Endothelial cell of umbilical vein (primary cell): Measurements from ENCODE around the gene EEF1AKMT1. TPM values are rescaled to one million over a fixed set of nuclear protein-coding genes. Genes with fewer than 3 reads are reported as not detected.

ENCODE experiments used
- BruUV-seq: library from RNA; stranded (reverse); fragments of 400-500 nt; replicated peaks from 2 replicates; lab custom pipeline; 2021; lab: Mats Ljungman, UMichigan
- CTCF ChIA-PET: fragments of 300-600, 350-600 bp; sonication (Branson Sonifier 250); formaldehyde crosslinking; loops from one replicate; lab custom pipeline; 2021; ENCODE audit warnings: antibody characterized with exemption, inconsistent platforms; lab: Charles Lee
- POLR2A ChIA-PET: fragments of 300-600, 350-600 bp; sonication (Branson Sonifier 250); formaldehyde crosslinking; loops from one replicate; lab custom pipeline; 2021; ENCODE audit warnings: antibody characterized with exemption, inconsistent platforms; lab: Charles Lee
- DNase-seq: peaks from one replicate; pipeline ENCODE4 v3.0.0-alpha.2; 2011; ENCODE audit warnings: low read depth, low spot score
- FAIRE-seq: peaks from 2 replicates; lab custom pipeline; 2011; peaks lifted over from hg19 to GRCh38; lab: Jason Lieb, UNC
- H2AFZ ChIP-seq: 2 replicates; pipeline ENCODE4 v1.6.0; 2012; ENCODE audit warnings: low read depth, low read length, control low read depth, inconsistent platforms
- H3K27ac ChIP-seq: 2 replicates; pipeline ENCODE4 v1.5.1; 2011; ENCODE audit warnings: low read depth, mild to moderate bottlenecking, control low read depth, low read length, moderate library complexity; ENCODE audit not compliant: insufficient read depth
- H3K27me3 ChIP-seq, 2 experiments: 2 replicates each; pipeline versions ENCODE4 v1.6.0 to v1.6.1; 2011; ENCODE audit warnings: low read length in 2 of 2, mixed read lengths in 1 of 2; ENCODE audit not compliant: control insufficient read depth in 2 of 2, insufficient read depth in 2 of 2
- H3K36me3 ChIP-seq, 2 experiments: 2 replicates in 1 of 2; 3 replicates in 1 of 2; pipeline ENCODE4 v1.5.1; 2011; ENCODE audit warnings: low read length in 2 of 2, mild to moderate bottlenecking in 1 of 2, moderate library complexity in 1 of 2; ENCODE audit not compliant: control insufficient read depth in 2 of 2, insufficient read depth in 2 of 2; ENCODE audit errors: extremely low read depth in 1 of 2
- H3K4me1 ChIP-seq: 3 replicates; pipeline ENCODE4 v1.5.1; 2011; ENCODE audit warnings: mild to moderate bottlenecking, low read length; ENCODE audit not compliant: control insufficient read depth, insufficient read depth; ENCODE audit errors: extremely low read depth
- H3K4me2 ChIP-seq: 2 replicates; pipeline ENCODE4 v1.6.1; 2011; ENCODE audit warnings: low read length, control low read depth, mixed read lengths; ENCODE audit not compliant: insufficient read depth
- H3K4me3 ChIP-seq, 3 experiments: fragments of 200-600 bp in 1 of 3; sonication (generic), shearing (Covaris generic) in 1 of 3; replicated peaks in 1 of 3; 2 replicates each; pipeline ENCODE4 v1.5.1; 2011 to 2016; ENCODE audit warnings: control low read depth in 3 of 3, low read length in 3 of 3, mild to moderate bottlenecking in 2 of 3, inconsistent platforms in 1 of 3, low read depth in 1 of 3, moderate library complexity in 1 of 3; ENCODE audit not compliant: insufficient read depth in 1 of 3
- H3K79me2 ChIP-seq: 2 replicates; pipeline ENCODE4 v1.6.0; 2012; ENCODE audit warnings: low read length, inconsistent platforms; ENCODE audit not compliant: control insufficient read depth, insufficient read depth
- H3K9ac ChIP-seq: replicated peaks from 2 replicates; pipeline ENCODE3; 2011; ENCODE audit warnings: low read length, control low read depth; ENCODE audit not compliant: insufficient read depth; ENCODE audit errors: extremely low read depth
- H3K9me1 ChIP-seq: replicated peaks from 3 replicates; pipeline ENCODE4 v1.6.0; 2011; ENCODE audit warnings: mild to moderate bottlenecking, low read length; ENCODE audit not compliant: control insufficient read depth, insufficient read depth; ENCODE audit errors: extremely low read depth
- H3K9me3 ChIP-seq: replicated peaks from 2 replicates; pipeline ENCODE4 v1.5.1; 2012; ENCODE audit warnings: low read length, inconsistent platforms; ENCODE audit not compliant: control insufficient read depth, insufficient read depth
- H4K20me1 ChIP-seq: replicated peaks from 2 replicates; pipeline ENCODE3; 2011; ENCODE audit warnings: mild to moderate bottlenecking, low read length; ENCODE audit not compliant: control insufficient read depth, insufficient read depth; ENCODE audit errors: extremely low read depth
- FOS ChIP-seq: IDR thresholded peaks from 2 replicates; pipeline ENCODE4 v1.6.1; 2011; ENCODE audit warnings: mild to moderate bottlenecking, low read length, moderate library complexity, borderline replicate concordance; ENCODE audit not compliant: insufficient read depth
- JUN ChIP-seq: IDR thresholded peaks from 2 replicates; pipeline ENCODE4 v1.6.1; 2011; ENCODE audit warnings: borderline replicate concordance, low read depth; ENCODE audit not compliant: insufficient read length, insufficient read depth
- MYC ChIP-seq: IDR thresholded peaks from one replicate; pipeline ENCODE4 v1.6.1; 2011; ENCODE audit warnings: mild to moderate bottlenecking, low read depth, low read length
- dilution Hi-C: fragments of 300-500 bp; cut with MboI; formaldehyde crosslinking; loops from one replicate; pipeline ENCODE4 v1.15.0; 2019; ENCODE audit warnings: low sequenced_read_pairs; ENCODE audit not compliant: extremely low pct_ligation_motif_present
- intact Hi-C: fragments of 100-400 bp; cut with micrococcal nuclease; formaldehyde crosslinking; loops from one replicate; pipeline ENCODE4 v1.10.0; 2022
- polyA plus RNA-seq, 4 experiments: library from polyadenylated mRNA; depleted of rRNA in 3 of 4; stranded (reverse) in 3 of 4; unstranded in 1 of 4; fragments of >200 nt; gene quantifications; 2 replicates each; pipeline versions ENCODE4 v1.2.1 to v1.2.3, GENCODE V29; 2011 to 2012; ENCODE audit warnings: missing spikeins in 1 of 4
- total RNA-seq: library from RNA; stranded (reverse); gene quantifications from 2 replicates; pipeline ENCODE4 v1.2.3, GENCODE V29; 2021

Gene EEF1AKMT1
- total and polyA plus RNA-seq, 2 donors (not counting 3 experiments of a cell fraction or from before 2014, with no cell fraction given), result 9.0 to 11.1 TPM

DNA sequence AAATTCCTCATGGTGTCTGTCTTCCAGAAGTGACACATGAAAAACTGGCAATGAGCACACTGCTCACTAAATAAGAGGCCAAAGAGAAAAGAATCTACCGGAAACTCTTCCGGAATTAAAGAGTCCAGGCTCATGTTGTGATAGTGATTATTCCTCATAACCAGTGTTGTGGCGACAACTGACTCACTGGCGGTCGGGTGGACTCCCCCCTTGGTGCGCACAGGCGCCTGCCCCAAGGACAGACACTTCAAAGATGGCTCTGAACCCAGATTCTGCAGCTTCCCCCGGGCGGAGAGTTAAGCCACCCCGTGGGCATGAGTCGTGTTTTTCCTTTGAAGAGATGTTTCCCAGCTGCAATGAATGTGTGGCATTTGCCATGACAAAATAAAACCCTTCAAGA, 60.0 kb downstream of the EEF1AKMT1 start:
- H3K9me3 ChIP-seq, result no peaks in the 10 kb centered on the region
- no TSS peak for BruUV-seq

DNA sequence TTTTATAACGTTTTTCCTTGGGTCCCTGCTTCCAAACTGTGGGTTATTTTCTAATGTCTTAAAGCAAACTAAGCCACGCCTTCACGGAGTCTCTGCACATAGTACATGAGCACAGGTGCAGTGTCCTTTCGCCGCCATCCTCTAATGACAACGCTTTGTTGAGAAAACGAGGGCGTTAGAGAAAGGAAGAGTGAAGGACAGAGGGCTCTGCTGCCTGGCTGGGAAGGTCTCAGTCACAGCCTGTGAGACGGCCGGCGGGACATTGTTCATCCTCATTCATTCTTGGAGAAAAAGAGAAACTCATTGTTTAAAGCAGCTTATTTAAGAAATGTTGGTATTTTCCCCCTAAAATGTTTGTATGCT, 60.8 kb downstream of the EEF1AKMT1 start:
- TF ChIP-seq MYC, result no peak
- ChIA-PET CTCF (interaction anchor here (2.0 to 5.5 kb wide), 3 partner anchors 102 to 156 kb away, joined by 9 to 73 read pairs (median 13); no protein-coding TSS in a partner anchor), POLR2A (no interaction called here)
- peak; percentile 21 for DNase-seq
- BruUV-seq, result no TSS peak
- dilution Hi-C loops, result no loop called here
- peak; percentile 24 for FAIRE-seq
- H2AFZ ChIP-seq, result peak overlapping the region; percentile 89
- no peaks in the 10 kb centered on the region for H4K20me1 ChIP-seq
- no peak overlapping the region for H3K4me3 ChIP-seq
- H3K4me1 ChIP-seq, result peaks cover 38% of the 10 kb centered on the region
- H3K9me3 ChIP-seq, result no peaks in the 10 kb centered on the region
- H3K4me2 ChIP-seq, result peak overlapping the region; percentile 38
- peak overlapping the region; percentile 56 for H3K27ac ChIP-seq
- H3K36me3 ChIP-seq, result no peaks in the 10 kb centered on the region
- intact Hi-C loops, result loop anchor here (2.0 kb wide), 1 partner anchor 102 kb away; no protein-coding TSS in a partner anchor
- no peaks in the 10 kb centered on the region for H3K9me1 ChIP-seq
- peak overlapping the region; percentile 12 for H3K9ac ChIP-seq
- no peaks in the 10 kb centered on the region for H3K27me3 ChIP-seq
- H3K79me2 ChIP-seq, result no peaks in the 10 kb centered on the region

More for the DNA sequence above, 60.0 kb downstream of the EEF1AKMT1 start:
- H3K4me1 ChIP-seq, result peaks cover 38% of the 10 kb centered on the region
- H3K27ac ChIP-seq, result peak overlapping the region; percentile 56
- no peak for FAIRE-seq
- H3K27me3 ChIP-seq, result no peaks in the 10 kb centered on the region
- H4K20me1 ChIP-seq, result no peaks in the 10 kb centered on the region
- peak; percentile 38 for DNase-seq
- dilution Hi-C loops, result no loop called here
- H3K9ac ChIP-seq, result peak overlapping the region; percentile 6
- no peak overlapping the region for H3K4me3 ChIP-seq
- no peaks in the 10 kb centered on the region for H3K36me3 ChIP-seq
- ChIA-PET POLR2A (interaction anchor here (1.4 kb wide), 1 partner anchor 101 kb away, joined by 6 read pairs; no protein-coding TSS in a partner anchor), CTCF (interaction anchor here (1.3 to 5.5 kb wide), 11 partner anchors 10 to 221 kb away, joined by 3 to 73 read pairs (median 9); partner anchors contain the start of gene IL17D)
- no peaks in the 10 kb centered on the region for H3K79me2 ChIP-seq
- TF ChIP-seq FOS, result peak; percentile 25
- no peak for TF ChIP-seq JUN
- peak overlapping the region; percentile 8 for H3K4me2 ChIP-seq
- intact Hi-C loops, result loop anchor here (1.0 to 2.0 kb wide), 4 partner anchors 9 to 101 kb away; no protein-coding TSS in a partner anchor
- H2AFZ ChIP-seq, result no peak overlapping the region
- no peaks in the 10 kb centered on the region for H3K9me1 ChIP-seq
